GM13977 (cell line): ENCODE data around the gene ASS1.
"Not testable (repeated sequence)": the region's sequence is repeated elsewhere in the genome, so short reads cannot be mapped to it uniquely, and the experiment has no call there.

Experiments
- DNase-seq: peaks from one replicate; pipeline ENCODE4 v3.0.0; 2012; ENCODE audit warnings: low spot score
- CTCF ChIP-seq: IDR thresholded peaks from 2 replicates; pipeline ENCODE4 v1.5.1; 2012; ENCODE audit warnings: mild to moderate bottlenecking, control low read depth; ENCODE audit not compliant: insufficient read depth; ENCODE audit errors: extremely low read depth, missing control alignments
- in situ Hi-C: fragments of 300-500 bp; cut with MboI; formaldehyde crosslinking; loops from one replicate; pipeline ENCODE4 v1.12.0; 2022; ENCODE audit warnings: low sequenced_read_pairs, low pct_unique_long_range_greater_than_20kb, mixed read lengths, inconsistent platforms; ENCODE audit not compliant: unreplicated experiment

The ASS1 gene

GRCh38 chr9:130444565-130445221, at the start of gene ASS1:
TSS of gene ASS1 (plus strand) at chr9:130444961. CDS start at chr9:130452229, 7,268 bp downstream.
- TF ChIP-seq CTCF: no peak
- in situ Hi-C loops: no loop called here
- peak; percentile 74 for DNase-seq

- no peak for DNase-seq
- in situ Hi-C loops: no loop called here
- TF ChIP-seq CTCF: no peak
These were observed 48.8 kb upstream of the ASS1 start for GRCh38 chr9:130395810-130396435.

- no peak for TF ChIP-seq CTCF
- DNase-seq: no peak
- in situ Hi-C loops: no loop called here
These were observed 48.2 kb upstream of the ASS1 start for GRCh38 chr9:130396581-130396980.

GRCh38 chr9:130398487-130399240, 46.1 kb upstream of the ASS1 start:
- DNase-seq: no peak
- TF ChIP-seq CTCF: no peak
- in situ Hi-C loops: no loop called here

GRCh38 chr9:130399768-130400167, 45.0 kb upstream of the ASS1 start:
- TF ChIP-seq CTCF: no peak
- in situ Hi-C loops: no loop called here
- DNase-seq: no peak

- no peak for DNase-seq
- in situ Hi-C loops: no loop called here
- TF ChIP-seq CTCF: no peak
These were observed 43.9 kb upstream of the ASS1 start for GRCh38 chr9:130400870-130401269.

- in situ Hi-C loops, DNase-seq: not testable (repeated sequence)
These were observed 43.0 kb upstream of the ASS1 start for GRCh38 chr9:130401742-130402141.
